ENCODE data around the gene TOMM34. TPM values are rescaled to one million over a fixed set of nuclear protein-coding genes. Genes with fewer than 3 reads are reported as not detected.

Gene TOMM34
- total and polyA plus RNA-seq, 7 experiments from 2014 or later = 7.0 to 30.2 (median 8.8) TPM

- Mint-ChIP-seq H3K9me3 (no peaks in the 10 kb centered on the region), H3K27me3 (no peaks in the 10 kb centered on the region), H3K4me3 (no peak overlapping the region), H3K36me3 (peaks cover 14 to 51% (median 29%) of the 10 kb centered on the region in 5 donors), H3K4me1 (peaks cover 37 to 71% (median 61%) of the 10 kb centered on the region in 7 donors), H3K27ac (peak overlapping the region in 4 of 9 donors; percentile 6 to 73 (median 40))
- H3K4me1 ChIP-seq (ENCODE audit: control insufficient read depth in 2 of 2, insufficient read depth in 2 of 2, low read length in 2 of 2) = peaks cover 21 to 24% of the 10 kb centered on the region in 2 donors
- DNase-seq (no peak), ATAC-seq (no peak)
- H3K9me3 ChIP-seq (ENCODE audit: control insufficient read depth in 2 of 3, low read length in 3 of 3) = no peaks in the 10 kb centered on the region
- no peak overlapping the region for H3K4me3 ChIP-seq (ENCODE audit: low read length)
- POLR2A ChIA-PET = interaction anchor here (1.9 kb wide), 1 partner anchor 10 kb away, joined by 6 read pairs; no protein-coding TSS in a partner anchor
- CTCF ChIA-PET = interaction anchor here (0.7 kb wide), 1 partner anchor 142 kb away, joined by 3 read pairs; no protein-coding TSS in a partner anchor
- H3K36me3 ChIP-seq (ENCODE audit: control insufficient read depth in 2 of 3, insufficient read depth in 3 of 3, low read length in 3 of 3) = peaks cover under 1 to 50% (median 16%) of the 10 kb centered on the region in 3 experiments
- intact Hi-C loops (cut with micrococcal nuclease) = loop anchor here in 1 of 2 donors (5.0 kb wide), 1 partner anchor 36 kb away; no protein-coding TSS in a partner anchor
- H3K27me3 ChIP-seq (ENCODE audit: control insufficient read depth in 2 of 2, insufficient read depth in 2 of 2, low read length in 2 of 2) = no peaks in the 10 kb centered on the region
- H3K27ac ChIP-seq (ENCODE audit: low read depth, low read length) = no peak overlapping the region
These were observed 3.8 kb downstream of the TOMM34 start for GRCh38 chr20:44956410-44956809.

- Mint-ChIP-seq H3K9me3 (no peaks in the 10 kb centered on the region), H3K4me1 (peaks cover 30 to 59% (median 50%) of the 10 kb centered on the region in 7 donors), H3K27me3 (no peaks in the 10 kb centered on the region), H3K27ac (no peak overlapping the region), H3K36me3 (peaks cover 16 to 60% (median 30%) of the 10 kb centered on the region in 5 donors), H3K4me3 (no peak overlapping the region)
- Histone ChIP-seq H3K27me3 (ENCODE audit: control insufficient read depth in 2 of 2, insufficient read depth in 2 of 2, low read length in 2 of 2) (no peaks in the 10 kb centered on the region), H3K4me3 (ENCODE audit: low read length) (no peak overlapping the region), H3K27ac (ENCODE audit: low read depth, low read length) (no peak overlapping the region), H3K4me1 (ENCODE audit: control insufficient read depth in 2 of 2, insufficient read depth in 2 of 2, low read length in 2 of 2) (peaks cover 15% of the 10 kb centered on the region in 2 donors), H3K36me3 (ENCODE audit: control insufficient read depth in 2 of 3, insufficient read depth in 3 of 3, low read length in 3 of 3) (peaks cover 7 to 61% (median 16%) of the 10 kb centered on the region in 3 experiments), H3K9me3 (ENCODE audit: control insufficient read depth in 2 of 3, low read length in 3 of 3) (no peaks in the 10 kb centered on the region)
- intact Hi-C loops (cut with micrococcal nuclease) = loop anchor here in 1 of 2 donors (5.0 kb wide), 1 partner anchor 37 kb away; no protein-coding TSS in a partner anchor
- ATAC-seq (no peak), DNase-seq (no peak)
- ChIA-PET POLR2A (no interaction called here), CTCF (no interaction called here)
These were observed 4.9 kb downstream of the TOMM34 start for GRCh38 chr20:44955270-44955669.

DNA sequence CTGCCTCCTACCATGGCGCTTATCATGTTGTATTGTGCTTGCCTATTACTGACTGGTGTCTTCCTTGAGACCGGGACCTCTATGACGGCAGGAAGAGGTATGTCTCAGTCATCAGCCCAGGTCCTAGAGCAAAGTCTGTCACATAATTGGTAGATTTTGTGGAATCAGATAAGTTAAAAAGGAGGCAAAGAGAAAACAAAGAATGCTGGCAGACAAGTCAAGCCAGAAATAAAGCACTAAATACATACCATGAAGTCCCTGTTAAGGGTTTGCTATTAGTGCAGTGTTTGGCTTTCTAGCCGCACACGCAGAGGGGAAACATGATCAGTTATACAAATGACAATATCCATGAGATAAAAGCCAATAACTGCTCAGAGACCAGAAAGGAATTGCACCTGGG is 6.0 kb downstream of the TOMM34 start:
- CTCF ChIA-PET = no interaction called here

GRCh38 chr20:44952731-44953130 is 7.5 kb downstream of the TOMM34 start:
- Mint-ChIP-seq H3K27ac (peak overlapping the region; percentile 3 to 84 (median 47)), H3K27me3 (no peaks in the 10 kb centered on the region), H3K4me3 (no peak overlapping the region), H3K36me3 (peaks cover 21 to 69% (median 29%) of the 10 kb centered on the region in 5 donors), H3K9me3 (no peaks in the 10 kb centered on the region), H3K4me1 (peaks cover 19 to 41% (median 31%) of the 10 kb centered on the region in 7 donors)
- DNase-seq (no peak), ATAC-seq (no peak)
- Histone ChIP-seq H3K27me3 (ENCODE audit: control insufficient read depth in 2 of 2, insufficient read depth in 2 of 2, low read length in 2 of 2) (no peaks in the 10 kb centered on the region), H3K4me3 (ENCODE audit: low read length) (no peak overlapping the region), H3K9me3 (ENCODE audit: control insufficient read depth in 2 of 3, low read length in 3 of 3) (no peaks in the 10 kb centered on the region), H3K4me1 (ENCODE audit: control insufficient read depth in 2 of 2, insufficient read depth in 2 of 2, low read length in 2 of 2) (no peaks in the 10 kb centered on the region), H3K27ac (ENCODE audit: low read depth, low read length) (no peak overlapping the region), H3K36me3 (ENCODE audit: control insufficient read depth in 2 of 3, insufficient read depth in 3 of 3, low read length in 3 of 3) (peaks cover 7 to 83% (median 24%) of the 10 kb centered on the region in 3 experiments)
- POLR2A ChIA-PET = interaction anchor here (1.6 kb wide), 1 partner anchor 10 kb away, joined by 5 read pairs; no protein-coding TSS in a partner anchor
- CTCF ChIA-PET = interaction anchor here (0.5 to 3.0 kb wide), 6 partner anchors 10 to 182 kb away, joined by 3 to 8 read pairs (median 4); no protein-coding TSS in a partner anchor
- intact Hi-C loops (cut with micrococcal nuclease) = no loop called here

More for the DNA sequence above, 6.0 kb downstream of the TOMM34 start:
- H3K27ac Mint-ChIP-seq = peak overlapping the region in 3 of 9 donors; percentile 7 to 54 (median 46)
- H3K4me3 Mint-ChIP-seq = no peak overlapping the region
- no peaks in the 10 kb centered on the region for H3K27me3 ChIP-seq (ENCODE audit: control insufficient read depth in 2 of 2, insufficient read depth in 2 of 2, low read length in 2 of 2)
- DNase-seq (no peak), ATAC-seq (no peak)
- H3K27me3 Mint-ChIP-seq = no peaks in the 10 kb centered on the region
- POLR2A ChIA-PET = interaction anchor here (1.4 to 1.6 kb wide), 2 partner anchors 11 to 13 kb away, joined by 3 to 5 read pairs; no protein-coding TSS in a partner anchor
- peaks cover 11 to 12% of the 10 kb centered on the region in 2 donors for H3K4me1 ChIP-seq (ENCODE audit: control insufficient read depth in 2 of 2, insufficient read depth in 2 of 2, low read length in 2 of 2)
- no peaks in the 10 kb centered on the region for H3K9me3 Mint-ChIP-seq
- H3K4me1 Mint-ChIP-seq = peaks cover 25 to 56% (median 43%) of the 10 kb centered on the region in 7 donors
- peaks cover 7 to 69% (median 16%) of the 10 kb centered on the region in 3 experiments for H3K36me3 ChIP-seq (ENCODE audit: control insufficient read depth in 2 of 3, insufficient read depth in 3 of 3, low read length in 3 of 3)
- peaks cover 21 to 67% (median 30%) of the 10 kb centered on the region in 5 donors for H3K36me3 Mint-ChIP-seq
- intact Hi-C loops (cut with micrococcal nuclease) = no loop called here
- H3K27ac ChIP-seq (ENCODE audit: low read depth, low read length) = no peak overlapping the region
- no peak overlapping the region for H3K4me3 ChIP-seq (ENCODE audit: low read length)
- H3K9me3 ChIP-seq (ENCODE audit: control insufficient read depth in 2 of 3, low read length in 3 of 3) = no peaks in the 10 kb centered on the region

- intact Hi-C loops (cut with micrococcal nuclease) = no loop called here
- no peaks in the 10 kb centered on the region for H3K9me3 ChIP-seq (ENCODE audit: control insufficient read depth in 2 of 3, low read length in 3 of 3)
- Mint-ChIP-seq H3K27me3 (no peaks in the 10 kb centered on the region), H3K27ac (peak overlapping the region in 4 of 9 donors; percentile 19 to 52 (median 28)), H3K4me1 (peaks cover 16 to 39% (median 20%) of the 10 kb centered on the region in 7 donors), H3K36me3 (peaks cover 24 to 69% (median 25%) of the 10 kb centered on the region in 5 donors), H3K4me3 (peak overlapping the region in 1 of 10 donors; percentile 7), H3K9me3 (no peaks in the 10 kb centered on the region)
- POLR2A ChIA-PET = interaction anchor here (0.6 kb wide), 3 partner anchors 13 to 120 kb away, joined by 3 to 7 read pairs (median 3); no protein-coding TSS in a partner anchor
- no peak overlapping the region for H3K4me3 ChIP-seq (ENCODE audit: low read length)
- H3K36me3 ChIP-seq (ENCODE audit: control insufficient read depth in 2 of 3, insufficient read depth in 3 of 3, low read length in 3 of 3) = peaks cover 7 to 90% (median 24%) of the 10 kb centered on the region in 3 experiments
- H3K27me3 ChIP-seq (ENCODE audit: control insufficient read depth in 2 of 2, insufficient read depth in 2 of 2, low read length in 2 of 2) = no peaks in the 10 kb centered on the region
- H3K27ac ChIP-seq (ENCODE audit: low read depth, low read length) = no peak overlapping the region
- DNase-seq (no peak), ATAC-seq (no peak)
- H3K4me1 ChIP-seq (ENCODE audit: control insufficient read depth in 2 of 2, insufficient read depth in 2 of 2, low read length in 2 of 2) = no peaks in the 10 kb centered on the region
- CTCF ChIA-PET = interaction anchor here (0.8 to 3.0 kb wide), 2 partner anchors 8 to 13 kb away, joined by 3 to 8 read pairs; no protein-coding TSS in a partner anchor
These were observed 9.8 kb downstream of the TOMM34 start for GRCh38 chr20:44950368-44950767.

GRCh38 chr20:44948513-44948912 is 11.7 kb downstream of the TOMM34 start:
- POLR2A ChIA-PET = interaction anchor here (0.9 kb wide), 1 partner anchor 31 kb away, joined by 5 read pairs; no protein-coding TSS in a partner anchor
- no peak overlapping the region for H3K4me3 Mint-ChIP-seq
- H3K27ac Mint-ChIP-seq = peak overlapping the region in 3 of 9 donors; percentile 14 to 63 (median 33)
- H3K9me3 Mint-ChIP-seq = no peaks in the 10 kb centered on the region
- ATAC-seq (no peak), DNase-seq (no peak)
- no peaks in the 10 kb centered on the region for H3K27me3 ChIP-seq (ENCODE audit: control insufficient read depth in 2 of 2, insufficient read depth in 2 of 2, low read length in 2 of 2)
- peaks cover 7 to 89% (median 8%) of the 10 kb centered on the region in 3 experiments for H3K36me3 ChIP-seq (ENCODE audit: control insufficient read depth in 2 of 3, insufficient read depth in 3 of 3, low read length in 3 of 3)
- peaks cover 16 to 67% (median 23%) of the 10 kb centered on the region in 5 donors for H3K36me3 Mint-ChIP-seq
- intact Hi-C loops (cut with micrococcal nuclease) = no loop called here
- no peak overlapping the region for H3K27ac ChIP-seq (ENCODE audit: low read depth, low read length)
- H3K4me1 ChIP-seq (ENCODE audit: control insufficient read depth in 2 of 2, insufficient read depth in 2 of 2, low read length in 2 of 2) = no peaks in the 10 kb centered on the region
- no peak overlapping the region for H3K4me3 ChIP-seq (ENCODE audit: low read length)
- CTCF ChIA-PET = interaction anchor here (0.6 kb wide), 1 partner anchor 82 kb away, joined by 7 read pairs; no protein-coding TSS in a partner anchor
- no peaks in the 10 kb centered on the region for H3K27me3 Mint-ChIP-seq
- no peaks in the 10 kb centered on the region for H3K9me3 ChIP-seq (ENCODE audit: control insufficient read depth in 2 of 3, low read length in 3 of 3)
- peaks cover 11 to 24% (median 13%) of the 10 kb centered on the region in 7 donors for H3K4me1 Mint-ChIP-seq
